ENCODE results near the gene CAMSAP1.

Gene CAMSAP1

GRCh38 chr9:135827866-135828580 lies 79.3 kb downstream of the CAMSAP1 start:
- DNase-seq, result no peak

DNA sequence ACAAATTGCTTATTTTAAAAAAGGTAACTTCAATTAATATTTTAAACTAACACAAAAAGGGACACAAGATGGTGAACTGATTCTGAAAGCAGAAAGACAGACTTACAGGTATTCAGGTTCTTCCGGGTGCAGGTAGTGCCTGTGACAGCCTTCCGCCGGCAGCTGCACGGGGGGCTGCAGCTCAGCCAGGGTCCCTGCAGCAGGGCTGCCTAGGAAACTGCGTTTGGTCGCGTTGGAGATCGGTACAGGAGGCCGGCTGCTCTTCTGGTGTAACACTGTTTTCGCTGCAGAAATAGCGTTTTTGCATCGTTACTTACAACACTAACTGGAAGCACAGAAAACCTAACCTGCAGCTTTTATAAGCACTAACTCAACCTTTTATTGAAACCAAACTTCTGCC lies 80.0 kb downstream of the CAMSAP1 start:
- DNase-seq, result no peak

DNA sequence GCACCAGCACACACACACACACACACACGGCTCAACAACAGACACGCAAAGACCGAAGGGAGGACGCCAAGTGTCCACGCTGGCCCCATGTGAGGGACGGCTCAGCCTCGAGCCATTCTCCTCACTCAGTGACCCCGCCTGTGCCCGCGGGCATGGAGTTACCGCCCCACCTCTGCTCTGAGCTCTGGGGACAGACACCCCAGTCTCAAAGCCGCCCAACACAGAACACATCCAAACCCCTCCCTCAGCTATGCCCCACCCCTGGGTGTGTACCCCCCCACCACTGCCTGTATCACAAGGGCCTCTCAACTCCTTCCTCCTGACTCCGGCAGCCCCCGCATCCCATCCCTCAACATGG lies 81.2 kb downstream of the CAMSAP1 start:
- DNase-seq, result no peak

GRCh38 chr9:135825435-135826187 lies 81.7 kb downstream of the CAMSAP1 start:
- no peak for DNase-seq

DNA sequence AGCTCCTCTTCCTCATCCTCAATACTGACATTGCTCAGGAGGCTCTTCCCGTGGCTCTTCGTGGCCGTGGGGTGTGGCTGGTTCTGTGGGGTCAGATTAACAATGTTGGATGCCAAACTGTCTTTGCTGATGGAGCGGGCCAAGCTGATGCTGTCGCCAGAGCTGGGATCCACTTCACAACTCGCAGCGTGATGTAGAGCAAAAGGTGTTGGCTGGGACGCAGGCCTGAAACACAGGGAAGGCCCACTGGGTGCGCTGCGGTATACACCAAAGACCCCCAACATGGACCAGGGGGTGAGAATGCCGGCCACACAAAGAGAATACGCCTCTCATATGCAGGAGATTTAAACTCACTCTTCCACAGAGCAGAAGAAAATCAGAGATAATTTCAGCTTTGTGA lies 84.3 kb downstream of the CAMSAP1 start:
- DNase-seq, result no peak

DNA sequence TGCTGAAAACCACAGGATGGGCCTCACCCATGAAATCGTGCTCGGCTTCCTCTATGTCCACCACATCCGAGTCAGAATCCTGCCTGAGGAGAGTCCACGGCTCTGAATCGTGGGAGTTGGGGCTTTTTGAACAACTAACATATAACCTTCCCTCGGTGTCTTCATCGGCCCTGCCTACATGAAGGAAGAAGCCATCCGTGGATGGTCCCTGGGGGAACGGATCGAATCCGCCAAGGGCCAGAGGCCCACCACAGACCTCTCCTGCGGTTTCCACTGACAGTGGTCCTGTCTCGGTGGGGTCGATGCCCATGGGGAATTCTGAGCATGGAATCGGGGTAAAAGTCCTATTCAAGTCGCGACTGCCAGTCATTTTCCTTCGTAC lies 85.0 kb downstream of the CAMSAP1 start:
- DNase-seq, result no peak

GRCh38 chr9:135821733-135822373 lies 85.5 kb downstream of the CAMSAP1 start:
- DNase-seq, result no peak

DNA sequence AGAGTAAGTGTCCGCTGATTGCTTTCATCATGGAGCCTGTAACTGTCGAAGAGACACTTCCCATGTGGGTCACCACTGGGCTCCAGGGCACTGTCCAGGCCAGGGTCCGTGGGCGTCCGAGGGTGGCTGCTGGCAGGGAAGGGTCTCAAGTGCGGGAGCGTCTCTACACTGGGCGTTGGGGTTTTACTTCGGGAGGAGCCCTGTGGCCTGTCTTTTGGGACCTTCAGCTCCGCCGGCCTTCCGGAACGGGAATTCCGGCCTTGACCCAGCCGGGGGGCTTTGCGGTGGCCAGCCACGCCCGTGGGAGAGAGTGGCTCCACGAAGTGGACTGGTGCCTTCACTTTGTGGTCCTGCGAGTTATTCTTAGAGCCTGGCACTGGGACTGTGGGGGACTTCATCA lies 86.2 kb downstream of the CAMSAP1 start:
- no peak for DNase-seq

GRCh38 chr9:135820661-135821060 lies 86.7 kb downstream of the CAMSAP1 start:
- no peak for DNase-seq

DNA sequence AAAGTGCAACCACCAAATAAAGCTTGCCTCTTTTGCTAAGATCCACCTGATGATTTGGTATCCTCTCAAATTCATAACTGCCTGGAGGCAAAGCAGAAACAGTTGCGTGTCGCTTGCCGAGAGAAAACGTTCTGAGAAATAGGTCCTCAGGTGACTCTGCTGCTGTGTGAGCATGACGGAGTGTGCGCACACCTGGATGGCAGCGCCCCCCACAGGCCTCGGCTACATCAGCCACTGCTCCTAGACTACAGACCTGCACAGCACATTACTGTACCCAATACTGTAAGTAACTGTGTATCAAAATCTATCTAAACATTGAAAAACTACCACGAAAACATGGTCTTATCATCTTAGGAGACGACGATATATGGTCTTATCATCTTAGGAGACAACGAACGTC lies 87.4 kb downstream of the CAMSAP1 start:
- no peak for DNase-seq

DNA sequence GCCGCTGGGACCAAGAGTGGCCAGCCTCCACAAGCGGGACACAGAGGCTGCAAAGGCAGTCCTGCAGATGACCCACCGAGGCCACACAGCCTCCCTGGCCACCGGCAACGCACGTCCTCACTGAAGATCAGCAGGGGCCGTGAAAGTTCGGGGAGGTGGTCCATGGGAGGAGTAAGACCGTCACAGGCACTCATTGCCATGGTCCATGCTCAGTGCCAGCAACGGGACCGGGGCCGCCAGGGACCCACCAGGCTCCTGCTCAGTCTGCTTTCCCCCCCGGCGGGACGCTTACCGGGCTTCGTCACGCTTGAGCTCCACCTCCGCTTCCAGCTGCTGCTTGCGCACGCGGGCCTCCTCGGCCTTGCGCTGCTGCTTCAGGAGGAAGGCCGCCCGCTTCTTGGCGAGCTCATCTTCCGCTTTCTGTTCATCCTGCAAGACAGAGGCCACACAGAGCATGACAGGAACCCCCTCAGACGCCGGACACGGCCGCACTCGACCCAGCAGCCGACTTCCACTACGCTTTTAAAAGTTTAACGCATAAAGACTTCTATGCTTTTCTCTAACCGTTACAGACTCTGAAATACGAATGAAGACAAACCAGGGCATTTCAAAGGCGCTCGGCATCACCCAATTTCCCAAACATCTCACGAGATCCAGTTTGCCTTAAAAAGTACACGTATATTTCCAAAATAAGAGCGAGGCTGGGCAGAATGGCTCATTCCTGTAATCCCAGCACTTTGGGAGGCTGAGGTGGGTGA lies 88.4 kb downstream of the CAMSAP1 start:
- no peak for DNase-seq

GRCh38 chr9:135817951-135818717 lies 89.2 kb downstream of the CAMSAP1 start:
- no peak for DNase-seq

GRCh38 chr9:135816651-135816970 lies 90.7 kb downstream of the CAMSAP1 start:
- no peak for DNase-seq

DNA sequence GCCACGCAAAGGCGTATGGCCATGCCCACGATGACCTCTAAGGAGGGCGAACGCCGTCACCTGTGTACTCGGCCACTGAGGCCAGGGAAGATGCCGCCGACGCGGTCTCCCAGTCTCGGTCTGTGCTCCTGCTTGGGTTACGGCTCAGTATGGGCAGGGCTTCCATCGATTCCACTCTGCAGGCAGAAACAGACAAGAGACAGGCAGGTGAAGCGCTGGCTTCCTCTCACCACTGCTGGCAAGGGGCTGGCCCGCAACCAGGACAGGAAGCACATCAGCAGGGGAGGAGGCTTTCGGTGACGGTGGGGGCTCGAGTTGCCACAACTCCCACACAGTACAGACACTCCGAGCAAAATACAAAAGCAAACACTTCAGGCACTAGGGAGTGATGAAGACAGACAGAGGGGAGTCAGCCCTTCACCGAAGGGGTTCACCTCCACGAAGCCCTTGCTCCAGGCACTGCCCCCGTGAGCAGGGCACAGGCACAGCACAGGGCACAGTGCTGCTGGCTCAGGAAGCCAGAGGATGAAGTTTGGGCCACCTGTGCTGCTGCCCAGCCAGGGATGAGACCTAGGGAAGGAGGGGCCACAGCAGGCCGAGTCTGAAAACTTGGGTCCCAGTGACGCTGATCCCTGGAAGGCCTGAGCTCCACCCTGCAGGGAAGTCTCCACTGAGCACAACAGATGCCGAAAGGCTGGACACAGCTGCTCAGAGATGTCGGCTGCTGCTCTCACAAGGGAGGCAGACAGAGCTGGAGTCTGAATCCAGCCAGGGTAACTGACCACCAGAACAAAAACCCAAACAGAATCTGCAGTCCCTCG lies 91.3 kb downstream of the CAMSAP1 start:
- DNase-seq, result no peak

- no peak for DNase-seq
Observed at GRCh38 chr9:135815413-135815812, 91.9 kb downstream of the CAMSAP1 start.

- DNase-seq, result no peak
Observed at GRCh38 chr9:135814421-135815095, 92.8 kb downstream of the CAMSAP1 start.

DNA sequence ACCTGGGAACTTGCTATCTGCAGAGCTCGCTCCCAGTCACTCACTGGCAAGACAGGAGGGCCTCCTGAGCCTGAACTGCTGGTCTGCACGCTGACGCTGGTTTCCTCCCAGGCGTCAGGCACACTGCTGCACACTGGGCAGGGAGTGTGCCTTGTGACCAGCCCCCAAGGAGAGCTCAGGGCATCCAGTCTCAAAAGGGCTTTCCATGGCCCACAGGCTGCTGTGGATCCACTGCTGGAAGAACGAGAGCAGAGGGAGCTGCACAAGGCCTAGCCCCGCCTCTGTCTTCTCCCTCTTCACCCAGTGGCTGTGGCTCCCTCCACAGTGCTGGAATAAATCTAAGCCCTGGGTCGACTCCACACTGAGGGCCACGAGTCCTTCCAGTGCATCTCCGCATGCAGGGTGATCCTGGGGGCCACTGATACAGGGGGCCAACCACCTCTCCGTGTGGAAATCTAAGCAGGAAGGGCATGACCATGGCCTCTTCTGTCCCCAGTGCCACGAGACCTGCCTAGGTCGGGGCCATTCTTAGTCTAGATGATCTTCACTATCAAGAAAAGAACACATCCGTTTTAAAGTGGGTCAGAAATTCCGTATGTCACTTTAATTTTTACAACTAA lies 93.6 kb downstream of the CAMSAP1 start:
- DNase-seq, result no peak

GRCh38 chr9:135812961-135813360 lies 94.4 kb downstream of the CAMSAP1 start:
- DNase-seq, result no peak

DNA sequence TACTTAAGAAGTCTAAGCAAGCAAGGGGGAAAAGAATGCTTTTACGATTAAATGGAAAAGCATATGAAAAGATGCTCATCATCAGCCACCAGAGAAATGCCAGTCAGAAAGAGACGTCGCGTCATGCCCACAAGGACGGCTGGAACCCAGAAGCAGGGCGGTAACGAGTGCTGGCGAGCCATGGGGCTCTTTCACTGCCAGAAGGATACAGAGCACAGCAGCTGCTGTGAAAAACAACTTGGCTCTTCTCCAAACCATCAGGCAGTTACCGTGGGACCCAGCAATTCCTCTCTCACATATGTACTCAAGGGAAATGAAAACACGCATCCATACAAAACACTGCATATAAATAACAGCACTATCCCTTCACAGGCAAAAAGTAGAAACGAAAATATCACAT lies 95.5 kb downstream of the CAMSAP1 start:
- no peak for DNase-seq

DNA sequence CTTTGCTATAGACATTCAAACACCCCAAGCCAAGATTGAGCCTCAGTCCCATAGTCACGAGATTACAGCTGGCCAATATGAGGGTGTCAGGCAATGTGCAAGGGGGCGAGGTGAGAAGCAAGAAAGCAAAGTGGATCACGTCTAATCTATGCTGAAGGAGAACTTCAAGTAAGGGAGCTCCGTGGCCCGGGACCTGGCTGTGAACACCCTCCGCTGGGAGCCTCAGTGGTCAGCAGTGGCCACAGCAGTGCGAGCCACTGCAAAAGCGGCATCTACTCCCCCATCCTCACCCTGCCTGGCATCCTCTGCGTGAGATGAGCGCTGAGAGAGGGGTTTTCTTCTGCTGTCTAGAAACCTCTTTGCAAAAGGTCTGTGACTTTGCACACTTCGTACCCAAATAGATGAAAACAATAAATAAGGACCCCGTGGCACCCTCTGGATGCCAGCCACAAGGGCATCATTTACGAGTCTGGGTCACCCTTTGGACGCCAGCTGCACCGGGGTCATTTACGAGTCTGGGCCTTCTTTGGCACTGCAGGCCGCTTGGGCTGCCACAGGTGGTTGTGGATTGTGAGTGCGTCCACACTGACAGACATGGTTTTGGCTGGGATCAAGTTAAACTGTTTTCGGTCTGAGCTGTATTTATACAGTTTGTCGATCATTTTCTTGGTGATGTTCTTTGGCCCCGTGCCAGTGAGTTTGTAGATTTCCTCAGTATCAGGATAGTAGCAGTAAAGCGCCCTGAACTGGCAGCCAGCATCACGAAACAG lies 96.4 kb downstream of the CAMSAP1 start:
- no peak for DNase-seq
